OCI-LY7 (cell line): ENCODE data around the gene SCARB2.

ENCODE experiments used
- EZH2phosphoT487 ChIP-seq: fragments of 200-600 bp; sonication (generic); IDR thresholded peaks from 2 replicates; pipeline ENCODE4 v1.6.1; 2018; ENCODE audit warnings: low read depth, borderline replicate concordance, mild to moderate bottlenecking, mixed run types, antibody characterized with exemption, low read length, moderate library complexity, mixed read lengths
- TF ChIP-seq, protein P1 (sequence below): fragments of 200-600 bp; sonication (generic); conservative IDR thresholded peaks from 2 replicates; pipeline ENCODE4 v1.5.1; 2014; ENCODE audit warnings: mild to moderate bottlenecking, antibody characterized with exemption, low read length, moderate library complexity, mixed read lengths

DNA sequence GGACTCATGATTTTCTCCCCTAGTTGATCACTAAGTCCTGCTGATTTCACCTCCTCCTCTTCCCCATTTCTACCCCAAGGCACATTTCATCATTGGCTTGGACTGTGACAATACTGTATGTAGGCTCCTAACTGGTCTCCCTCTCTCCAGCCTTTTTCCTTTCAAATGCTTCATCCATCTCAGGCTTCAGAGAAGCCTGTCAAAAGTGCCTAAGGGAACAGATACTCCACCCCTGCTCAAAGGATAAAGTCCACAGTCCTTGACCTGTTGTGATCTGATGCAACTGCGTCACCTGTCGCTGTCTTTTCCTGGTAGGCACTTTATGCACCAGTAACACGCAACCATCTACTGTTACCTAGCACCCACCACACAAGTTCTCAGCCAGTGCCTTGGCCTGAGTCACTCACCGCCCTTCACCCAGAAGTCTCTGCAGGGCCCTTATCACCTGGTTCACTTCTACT is 12.8 kb downstream of the SCARB2 start:
- TF ChIP-seq, protein P1, sequence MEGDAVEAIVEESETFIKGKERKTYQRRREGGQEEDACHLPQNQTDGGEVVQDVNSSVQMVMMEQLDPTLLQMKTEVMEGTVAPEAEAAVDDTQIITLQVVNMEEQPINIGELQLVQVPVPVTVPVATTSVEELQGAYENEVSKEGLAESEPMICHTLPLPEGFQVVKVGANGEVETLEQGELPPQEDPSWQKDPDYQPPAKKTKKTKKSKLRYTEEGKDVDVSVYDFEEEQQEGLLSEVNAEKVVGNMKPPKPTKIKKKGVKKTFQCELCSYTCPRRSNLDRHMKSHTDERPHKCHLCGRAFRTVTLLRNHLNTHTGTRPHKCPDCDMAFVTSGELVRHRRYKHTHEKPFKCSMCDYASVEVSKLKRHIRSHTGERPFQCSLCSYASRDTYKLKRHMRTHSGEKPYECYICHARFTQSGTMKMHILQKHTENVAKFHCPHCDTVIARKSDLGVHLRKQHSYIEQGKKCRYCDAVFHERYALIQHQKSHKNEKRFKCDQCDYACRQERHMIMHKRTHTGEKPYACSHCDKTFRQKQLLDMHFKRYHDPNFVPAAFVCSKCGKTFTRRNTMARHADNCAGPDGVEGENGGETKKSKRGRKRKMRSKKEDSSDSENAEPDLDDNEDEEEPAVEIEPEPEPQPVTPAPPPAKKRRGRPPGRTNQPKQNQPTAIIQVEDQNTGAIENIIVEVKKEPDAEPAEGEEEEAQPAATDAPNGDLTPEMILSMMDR: no peak
- TF ChIP-seq EZH2phosphoT487: no peak
